Caco-2 (cell line): Measurements from ENCODE around the gene CNTNAP4. TPM values are rescaled to one million over a fixed set of nuclear protein-coding genes. Genes with fewer than 3 reads are reported as not detected.

Source experiments
- BruUV-seq: library from RNA; stranded (reverse); fragments of 400-500 nt; replicated peaks from 2 replicates; lab custom pipeline; 2021; lab: Mats Ljungman, UMichigan
- CTCF ChIA-PET: fragments of 300-600 bp; sonication (Branson Sonifier 250); formaldehyde crosslinking; loops from one replicate; lab custom pipeline; 2022; ENCODE audit warnings: antibody characterized with exemption; lab: Charles Lee
- POLR2A ChIA-PET: fragments of 300-600 bp; sonication (Branson Sonifier 250); formaldehyde crosslinking; loops from one replicate; lab custom pipeline; 2022; ENCODE audit warnings: antibody characterized with exemption; lab: Charles Lee
- DNase-seq, 2 experiments: peaks; one replicate each; pipeline versions ENCODE4 v3.0.0 to v3.0.0-alpha.2; 2020 to 2022
- H3K27me3 ChIP-seq: replicated peaks from 2 replicates; pipeline ENCODE4 v1.6.0; 2011; ENCODE audit warnings: low read length; ENCODE audit not compliant: control insufficient read depth, insufficient read depth
- H3K36me3 ChIP-seq: 2 replicates; pipeline ENCODE4 v1.5.1; 2011; ENCODE audit warnings: low read length; ENCODE audit not compliant: control insufficient read depth, insufficient read depth
- H3K4me1 ChIP-seq: fragments of 250-450 bp; sonication (Bioruptor Pico); 2 replicates; pipeline ENCODE4 v1.5.1; 2020; ENCODE audit warnings: mild to moderate bottlenecking
- H3K4me3 ChIP-seq: 2 replicates; pipeline ENCODE4 v1.5.1; 2011; ENCODE audit warnings: low read depth, mild to moderate bottlenecking, control low read depth, low read length
- H3K9me3 ChIP-seq: fragments of 250-450 bp; sonication (Bioruptor Pico); 2 replicates; pipeline ENCODE4 v1.5.1; 2020; ENCODE audit warnings: mild to moderate bottlenecking, moderate library complexity
- H3K27ac Mint-ChIP-seq: one replicate; pipeline ENCODE4 v1.8.0; 2022; ENCODE audit warnings: mixed read lengths; ENCODE audit not compliant: unreplicated experiment
- H3K27me3 Mint-ChIP-seq: one replicate; pipeline ENCODE4 v1.8.0; 2022; ENCODE audit warnings: mixed read lengths; ENCODE audit not compliant: insufficient read depth, unreplicated experiment
- H3K36me3 Mint-ChIP-seq: one replicate; pipeline ENCODE4 v1.8.0; 2022; ENCODE audit warnings: mild to moderate bottlenecking, mixed read lengths; ENCODE audit not compliant: insufficient read depth, unreplicated experiment
- H3K4me1 Mint-ChIP-seq: one replicate; pipeline ENCODE4 v1.8.0; 2022; ENCODE audit warnings: low read depth, mixed read lengths; ENCODE audit not compliant: unreplicated experiment
- H3K4me3 Mint-ChIP-seq: one replicate; pipeline ENCODE4 v1.8.0; 2022; ENCODE audit warnings: mild to moderate bottlenecking, moderate library complexity, mixed read lengths; ENCODE audit not compliant: unreplicated experiment
- H3K9me3 Mint-ChIP-seq: one replicate; pipeline ENCODE4 v1.8.0; 2022; ENCODE audit warnings: mixed read lengths; ENCODE audit not compliant: unreplicated experiment
- CTCF ChIP-seq, 2 experiments: fragments of 200-600 bp in 1 of 2; IDR thresholded peaks; 1 replicate in 1 of 2; 2 replicates in 1 of 2; pipeline versions ENCODE4 v1.5.1 to v1.8.0; 2011 to 2022; ENCODE audit warnings: antibody characterized with exemption in 1 of 2, control low read depth in 1 of 2, inconsistent platforms in 1 of 2, low read depth in 1 of 2, low read length in 1 of 2, mild to moderate bottlenecking in 1 of 2, moderate library complexity in 1 of 2; ENCODE audit not compliant: insufficient read depth in 1 of 2, severe bottlenecking in 1 of 2, unreplicated experiment in 1 of 2
- intact Hi-C: fragments of 100-400 bp; cut with micrococcal nuclease; formaldehyde crosslinking; loops from one replicate; pipeline ENCODE4 v1.10.0; 2022; ENCODE audit not compliant: unreplicated experiment
- total RNA-seq: library from RNA; stranded (reverse); gene quantifications from 2 replicates; pipeline ENCODE4 v1.2.3, GENCODE V29; 2022

Gene CNTNAP4
- total RNA-seq, 1 experiment from 2014 or later = not detected

- Mint-ChIP-seq H3K4me1 (no peaks in the 10 kb centered on the region), H3K27me3 (peaks cover 22% of the 10 kb centered on the region), H3K4me3 (no peak overlapping the region), H3K36me3 (no peaks in the 10 kb centered on the region), H3K27ac (no peak overlapping the region), H3K9me3 (no peaks in the 10 kb centered on the region)
- Histone ChIP-seq H3K36me3 (no peaks in the 10 kb centered on the region), H3K4me1 (no peaks in the 10 kb centered on the region), H3K27me3 (no peaks in the 10 kb centered on the region), H3K4me3 (no peak overlapping the region), H3K9me3 (no peaks in the 10 kb centered on the region)
- no peak for DNase-seq
- ChIA-PET CTCF (no interaction called here), POLR2A (no interaction called here)
- no peak for TF ChIP-seq CTCF (IDR thresholded peaks at IDR 0.05; ENCODE audit: insufficient read depth in 1 of 2, low read depth in 1 of 2, low read length in 1 of 2, severe bottlenecking in 1 of 2, unreplicated experiment in 1 of 2)
- intact Hi-C loops = no loop called here
- no TSS peak for BruUV-seq
These were observed 17.4 kb downstream of the CNTNAP4 start for GRCh38 chr16:76294396-76295214.

DNA sequence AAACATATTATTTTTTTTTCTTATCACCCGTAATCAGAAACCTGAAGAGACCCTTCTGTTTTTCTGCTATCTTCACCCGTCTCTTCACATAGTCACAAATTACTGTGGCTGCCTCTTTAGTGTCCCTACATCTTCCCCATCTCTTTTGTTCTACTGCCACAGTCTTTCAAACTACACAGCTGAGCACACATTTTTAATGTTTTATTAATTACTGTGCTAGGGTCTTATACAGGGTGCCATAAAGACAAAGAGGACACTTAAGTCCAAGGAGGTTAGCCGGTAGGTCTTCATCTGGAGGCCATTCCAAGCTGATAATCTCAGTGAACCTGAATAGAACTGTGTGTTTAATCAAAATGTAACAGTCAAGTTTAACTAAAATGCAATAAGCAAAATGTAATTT lies 20.7 kb downstream of the CNTNAP4 start:
- BruUV-seq = no TSS peak
- POLR2A ChIA-PET = no interaction called here
- CTCF ChIA-PET = no interaction called here
- TF ChIP-seq CTCF (IDR thresholded peaks at IDR 0.05; ENCODE audit: insufficient read depth in 1 of 2, low read depth in 1 of 2, low read length in 1 of 2, severe bottlenecking in 1 of 2, unreplicated experiment in 1 of 2) = no peak
- Mint-ChIP-seq H3K27me3 (peaks cover 13% of the 10 kb centered on the region), H3K4me3 (no peak overlapping the region), H3K9me3 (no peaks in the 10 kb centered on the region), H3K4me1 (no peaks in the 10 kb centered on the region), H3K36me3 (no peaks in the 10 kb centered on the region), H3K27ac (no peak overlapping the region)
- no peak for DNase-seq
- H3K27me3 ChIP-seq = no peaks in the 10 kb centered on the region
- no peaks in the 10 kb centered on the region for H3K4me1 ChIP-seq
- H3K4me3 ChIP-seq = no peak overlapping the region
- H3K36me3 ChIP-seq = no peaks in the 10 kb centered on the region
- intact Hi-C loops = no loop called here
- no peaks in the 10 kb centered on the region for H3K9me3 ChIP-seq

DNA sequence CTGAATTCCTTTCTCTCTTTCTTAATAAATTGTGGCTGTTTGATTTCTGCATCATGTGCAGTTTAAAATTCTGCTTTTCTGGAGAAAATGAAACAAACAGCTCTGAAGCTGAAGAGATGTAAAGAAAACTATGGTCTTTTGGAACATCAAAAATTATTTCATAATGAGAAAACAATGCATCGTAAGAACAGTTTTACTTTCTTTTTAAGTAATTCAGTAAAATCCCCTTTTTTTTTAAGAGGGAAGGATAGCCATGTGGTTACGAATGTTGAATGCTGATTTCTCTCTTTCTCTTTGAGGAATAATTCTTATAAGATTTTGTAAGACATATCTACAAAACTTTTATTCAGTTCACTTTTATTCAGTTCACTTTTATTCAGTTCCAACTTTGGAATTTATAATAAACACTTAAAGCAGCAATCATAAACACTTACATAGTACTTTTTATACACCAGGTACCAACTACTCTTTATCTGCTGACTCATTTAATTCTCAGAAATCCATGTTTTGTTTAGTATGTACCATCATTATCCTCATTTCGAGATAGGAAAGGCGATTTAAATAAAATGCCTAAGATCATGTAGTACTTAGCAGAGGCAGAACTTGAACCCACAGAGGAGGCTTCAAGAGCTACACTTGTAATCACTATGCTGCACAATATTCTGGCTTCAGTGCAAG lies 26.6 kb downstream of the CNTNAP4 start:
- Mint-ChIP-seq H3K4me3 (no peak overlapping the region), H3K9me3 (no peaks in the 10 kb centered on the region), H3K27me3 (peaks cover 2% of the 10 kb centered on the region), H3K4me1 (no peaks in the 10 kb centered on the region), H3K36me3 (no peaks in the 10 kb centered on the region), H3K27ac (no peak overlapping the region)
- intact Hi-C loops = no loop called here
- ChIA-PET POLR2A (no interaction called here), CTCF (no interaction called here)
- Histone ChIP-seq H3K9me3 (no peaks in the 10 kb centered on the region), H3K36me3 (no peaks in the 10 kb centered on the region), H3K4me3 (no peak overlapping the region), H3K4me1 (no peaks in the 10 kb centered on the region), H3K27me3 (no peaks in the 10 kb centered on the region)
- no peak for DNase-seq
- no TSS peak for BruUV-seq
- TF ChIP-seq CTCF (IDR thresholded peaks at IDR 0.05; ENCODE audit: insufficient read depth in 1 of 2, low read depth in 1 of 2, low read length in 1 of 2, severe bottlenecking in 1 of 2, unreplicated experiment in 1 of 2) = no peak
